ENCODE results near the gene MLYCD. TPM values are rescaled to one million over a fixed set of nuclear protein-coding genes. Genes with fewer than 3 reads are reported as not detected.

The MLYCD gene
- total RNA-seq, 1 experiment from 2014 or later, result 2.0 TPM

GRCh38 chr16:83934684-83934977, 35.7 kb downstream of the MLYCD start:
- no peaks in the 10 kb centered on the region for H3K36me3 ChIP-seq (ENCODE audit: insufficient read depth, low read length, poor library complexity, severe bottlenecking)
- intact Hi-C loops (cut with micrococcal nuclease; ENCODE audit: unreplicated experiment), result no loop called here
- BruUV-seq (replicated peaks), result no TSS peak
- TF ChIP-seq EZH2 (IDR thresholded peaks at IDR 0.05; ENCODE audit: borderline replicate concordance, low read depth, low read length, poor library complexity, severe bottlenecking), result no peak
- no peak for TF ChIP-seq CTCF (conservative IDR thresholded peaks at IDR 0.05; ENCODE audit: low read depth, low read length)
- no peaks in the 10 kb centered on the region for H3K9me3 ChIP-seq (ENCODE audit: low read depth, low read length, poor library complexity, severe bottlenecking)
- no peak overlapping the region for H3K27ac ChIP-seq (ENCODE audit: low read depth, low read length, poor library complexity, severe bottlenecking)
- no peak overlapping the region for H3K4me3 ChIP-seq (ENCODE audit: low read depth, low read length, poor library complexity, severe bottlenecking)
- POLR2A ChIA-PET (ENCODE audit: low non-redundant PET), result no interaction called here
- DNase-seq (ENCODE audit: low spot score), result no peak
- CTCF ChIA-PET, result no interaction called here
- H3K4me1 ChIP-seq (ENCODE audit: insufficient read depth, low read length, poor library complexity, severe bottlenecking), result no peaks in the 10 kb centered on the region
- peaks cover 5% of the 10 kb centered on the region for H3K27me3 ChIP-seq (replicated peaks; ENCODE audit: insufficient read depth, low read depth, low read length, poor library complexity)

GRCh38 chr16:83935005-83935857, 36.3 kb downstream of the MLYCD start:
- no peak overlapping the region for H3K4me3 ChIP-seq (ENCODE audit: low read depth, low read length, poor library complexity, severe bottlenecking)
- no peak for DNase-seq (ENCODE audit: low spot score)
- no peak overlapping the region for H3K27ac ChIP-seq (ENCODE audit: low read depth, low read length, poor library complexity, severe bottlenecking)
- intact Hi-C loops (cut with micrococcal nuclease; ENCODE audit: unreplicated experiment), result no loop called here
- POLR2A ChIA-PET (ENCODE audit: low non-redundant PET), result no interaction called here
- H3K4me1 ChIP-seq (ENCODE audit: insufficient read depth, low read length, poor library complexity, severe bottlenecking), result no peaks in the 10 kb centered on the region
- no peaks in the 10 kb centered on the region for H3K9me3 ChIP-seq (ENCODE audit: low read depth, low read length, poor library complexity, severe bottlenecking)
- CTCF ChIA-PET, result no interaction called here
- TF ChIP-seq EZH2 (IDR thresholded peaks at IDR 0.05; ENCODE audit: borderline replicate concordance, low read depth, low read length, poor library complexity, severe bottlenecking), result no peak
- TF ChIP-seq CTCF (conservative IDR thresholded peaks at IDR 0.05; ENCODE audit: low read depth, low read length), result no peak
- BruUV-seq (replicated peaks), result no TSS peak
- H3K36me3 ChIP-seq (ENCODE audit: insufficient read depth, low read length, poor library complexity, severe bottlenecking), result no peaks in the 10 kb centered on the region
- H3K27me3 ChIP-seq (replicated peaks; ENCODE audit: insufficient read depth, low read depth, low read length, poor library complexity), result no peaks in the 10 kb centered on the region

- H3K36me3 ChIP-seq (ENCODE audit: insufficient read depth, low read length, poor library complexity, severe bottlenecking), result no peaks in the 10 kb centered on the region
- no peaks in the 10 kb centered on the region for H3K27me3 ChIP-seq (replicated peaks; ENCODE audit: insufficient read depth, low read depth, low read length, poor library complexity)
- no peak overlapping the region for H3K4me3 ChIP-seq (ENCODE audit: low read depth, low read length, poor library complexity, severe bottlenecking)
- no peak overlapping the region for H3K27ac ChIP-seq (ENCODE audit: low read depth, low read length, poor library complexity, severe bottlenecking)
- TF ChIP-seq EZH2 (IDR thresholded peaks at IDR 0.05; ENCODE audit: borderline replicate concordance, low read depth, low read length, poor library complexity, severe bottlenecking) (no peak), CTCF (conservative IDR thresholded peaks at IDR 0.05; ENCODE audit: low read depth, low read length) (no peak)
- DNase-seq (ENCODE audit: low spot score), result no peak
- H3K4me1 ChIP-seq (ENCODE audit: insufficient read depth, low read length, poor library complexity, severe bottlenecking), result no peaks in the 10 kb centered on the region
- H3K9me3 ChIP-seq (ENCODE audit: low read depth, low read length, poor library complexity, severe bottlenecking), result no peaks in the 10 kb centered on the region
- POLR2A ChIA-PET (ENCODE audit: low non-redundant PET), result no interaction called here
- CTCF ChIA-PET, result no interaction called here
- intact Hi-C loops (cut with micrococcal nuclease; ENCODE audit: unreplicated experiment), result no loop called here
- no TSS peak for BruUV-seq (replicated peaks)
These were observed 36.9 kb downstream of the MLYCD start for GRCh38 chr16:83935858-83936255.

Data from A673 (cell line).